Spleen (tissue), 11 donors: ENCODE data around the gene CFAP20. TPM values are rescaled to one million over a fixed set of nuclear protein-coding genes. Genes with fewer than 3 reads are reported as not detected.
A peak's percentile ranks its signal among the peaks of the same experiment; 100 is the strongest.
"Not testable (repeated sequence)": the region's sequence is repeated elsewhere in the genome, so short reads cannot be mapped to it uniquely, and the experiment has no call there.

Source experiments
- DNase-seq: peaks from one replicate; pipeline ENCODE4 v3.0.0-alpha.2; 2020
- H3K27ac ChIP-seq, 8 donors: fragments of 200-600 bp; sonication (generic) in 7 of 8; 1 replicate in 4 of 8; 2 replicates in 4 of 8; pipeline versions ENCODE4 v1.5.0 to v1.8.0; 2016 to 2021; ENCODE audit warnings: inconsistent platforms in 4 of 8, mild to moderate bottlenecking in 4 of 8, moderate library complexity in 1 of 8
- H3K27me3 ChIP-seq, 7 donors: fragments of 200-600 bp; sonication (generic) in 6 of 7; replicated peaks in 1 of 7; 1 replicate in 4 of 7; 2 replicates in 3 of 7; pipeline versions ENCODE4 v1.5.0 to v1.8.0; 2016 to 2021; ENCODE audit warnings: inconsistent platforms in 3 of 7, mild to moderate bottlenecking in 1 of 7
- H3K36me3 ChIP-seq, 6 donors: fragments of 200-600 bp; sonication (generic) in 5 of 6; 1 replicate in 4 of 6; 2 replicates in 2 of 6; pipeline versions ENCODE4 v1.5.0 to v1.8.0; 2016 to 2021; ENCODE audit warnings: inconsistent platforms in 2 of 6
- H3K4me1 ChIP-seq, 6 donors: fragments of 200-600 bp; sonication (generic) in 5 of 6; 1 replicate in 3 of 6; 2 replicates in 3 of 6; pipeline versions ENCODE4 v1.5.0 to v1.8.0; 2016 to 2021; ENCODE audit warnings: inconsistent platforms in 3 of 6
- H3K4me3 ChIP-seq, 8 donors: fragments of 200-600 bp; sonication (generic) in 7 of 8; 1 replicate in 4 of 8; 2 replicates in 4 of 8; pipeline versions ENCODE4 v1.5.0 to v1.8.0; 2016 to 2021; ENCODE audit warnings: inconsistent platforms in 4 of 8, mild to moderate bottlenecking in 4 of 8, moderate library complexity in 2 of 8
- H3K9me3 ChIP-seq, 8 donors: fragments of 200-600 bp; sonication (generic) in 7 of 8; 1 replicate in 4 of 8; 2 replicates in 4 of 8; pipeline versions ENCODE4 v1.5.0 to v1.8.0; 2016 to 2021; ENCODE audit warnings: inconsistent platforms in 4 of 8
- CTCF ChIP-seq, 11 experiments: fragments of 200-600 bp in 7 of 11; fragments of 450-650 bp in 4 of 11; sonication (generic) in 4 of 11; IDR thresholded peaks in 8 of 11; conservative IDR thresholded peaks in 3 of 11; 1 replicate in 7 of 11; 2 replicates in 4 of 11; pipeline versions ENCODE4 v1.4.0 to v1.8.0; 2016 to 2021; ENCODE audit warnings: antibody characterized with exemption in 11 of 11, inconsistent platforms in 4 of 11, mild to moderate bottlenecking in 1 of 11
- POLR2A ChIP-seq, 3 donors: fragments of 450-650 bp; IDR thresholded peaks; one replicate each; pipeline ENCODE4 v1.5.1; 2017; ENCODE audit warnings: antibody characterized with exemption in 3 of 3, mild to moderate bottlenecking in 1 of 3
- POLR2AphosphoS5 ChIP-seq, 3 donors: sonication (generic); formaldehyde crosslinking; IDR thresholded peaks; one replicate each; pipeline ENCODE4 v1.5.1; 2017; ENCODE audit warnings: antibody characterized with exemption in 3 of 3
- WGBS, 5 donors: extraction: QIAGEN DNeasy Blood & Tissue Kit in 3 of 5; methylation state at CpG; one replicate each; pipeline versions ENCODE4 v1.1.5 to v1.1.7; 2013 to 2018; 5-methylcytosine and 5-hydroxymethylcytosine counted together
- intact Hi-C: fragments of 100-400 bp; cut with DNase I; formaldehyde crosslinking; loops from one replicate; pipeline ENCODE4 v1.15.0; 2023; ENCODE audit warnings: low total_unique reads
- polyA plus RNA-seq, 3 donors: library from polyadenylated mRNA; stranded (reverse); fragments of 200-250 nt; gene quantifications; one replicate each; pipeline ENCODE4 v1.2.1, GENCODE V29; 2013
- total RNA-seq, 7 donors: library from RNA; depleted of rRNA in 3 of 7; stranded (reverse); fragments of >200 nt in 3 of 7; fragmentation: NEBNext Ultra II Directional in 4 of 7; extraction: Animal tissue kit (Norgen Biotek cat#: 25700) in 4 of 7; gene quantifications; one replicate each; pipeline versions ENCODE4 v1.1.0 to v1.2.1, GENCODE V29; 2016 to 2021
- donor health status: healthy with polysubstance abuse.
- donor health status: DM: no; HTN: no; CAD: no; lungs with moderate emphysema.
- donor health status: DM: no; HTN: no; CAD: no.
- donor health status: Bipolar disorder and iron deficiency.
- donor health status: healthy.
- donor health status: DM: no; HTN: no; CAD: no.
- donor health status: DM: yes; HTN: yes; CAD: no.

The CFAP20 gene
- total and polyA plus RNA-seq, 10 donors: 12.0 to 51.3 (median 23.8) TPM

- Histone ChIP-seq H3K4me1 (peaks cover 0 to 22% (median 5%) of the 10 kb centered on the region in 6 donors), H3K36me3 (no peaks in the 10 kb centered on the region), H3K4me3 (no peak overlapping the region), H3K27me3 (no peaks in the 10 kb centered on the region), H3K9me3 (no peaks in the 10 kb centered on the region), H3K27ac (no peak overlapping the region)
- TF ChIP-seq POLR2AphosphoS5 (IDR thresholded peaks at IDR 0.05): no peak
- no peak for TF ChIP-seq POLR2A (IDR thresholded peaks at IDR 0.05)
- 88 to 93% (median 90%) methylated on average over 5 to 6 of the region's 6 CpGs for whole genome bisulfite sequencing, 5 donors
- peak; percentile 56 for DNase-seq
- intact Hi-C loops: no loop called here
Observed at GRCh38 chr16:58084635-58085034, 44.5 kb downstream of the CFAP20 start.

- TF ChIP-seq POLR2AphosphoS5 (IDR thresholded peaks at IDR 0.05) (no peak), CTCF (IDR thresholded peaks at IDR 0.05 in 8 of 11, conservative IDR thresholded peaks at IDR 0.05 in 3 of 11) (no peak), POLR2A (IDR thresholded peaks at IDR 0.05) (no peak)
- intact Hi-C loops: no loop called here
- Histone ChIP-seq H3K27me3 (no peaks in the 10 kb centered on the region), H3K4me1 (peaks cover 0 to 22% (median 5%) of the 10 kb centered on the region in 6 donors), H3K9me3 (no peaks in the 10 kb centered on the region), H3K4me3 (no peak overlapping the region), H3K27ac (peak overlapping the region in 1 of 8 donors; percentile 63), H3K36me3 (no peaks in the 10 kb centered on the region)
- peak; percentile 40 for DNase-seq
Observed at GRCh38 chr16:58082381-58082780, 46.8 kb downstream of the CFAP20 start.

GRCh38 chr16:58080657-58081056, 48.5 kb downstream of the CFAP20 start:
- H3K4me3 ChIP-seq, H3K36me3 ChIP-seq, H3K27me3 ChIP-seq, intact Hi-C loops, DNase-seq: not testable (repeated sequence)
- WGBS, 5 donors: 77 to 95% (median 81%) methylated on average over 5 of the region's 5 CpGs
- Histone ChIP-seq H3K27ac (peak overlapping the region in 2 of 8 donors; percentile 57 to 63), H3K9me3 (peaks cover 0 to 12% (median 5%) of the 10 kb centered on the region in 8 donors), H3K4me1 (peaks cover 0 to 22% (median 5%) of the 10 kb centered on the region in 6 donors)

- Histone ChIP-seq H3K9me3 (peaks cover 0 to 12% (median 5%) of the 10 kb centered on the region in 8 donors), H3K4me1 (peaks cover 0 to 22% (median 5%) of the 10 kb centered on the region in 6 donors), H3K27me3 (no peaks in the 10 kb centered on the region), H3K4me3 (no peak overlapping the region), H3K36me3 (no peaks in the 10 kb centered on the region), H3K27ac (no peak overlapping the region)
- TF ChIP-seq POLR2A (IDR thresholded peaks at IDR 0.05): no peak
- TF ChIP-seq CTCF (IDR thresholded peaks at IDR 0.05 in 8 of 11, conservative IDR thresholded peaks at IDR 0.05 in 3 of 11): no peak
- TF ChIP-seq POLR2AphosphoS5 (IDR thresholded peaks at IDR 0.05): no peak
- no peak for DNase-seq
- intact Hi-C loops: no loop called here
- 73 to 90% (median 84%) methylated on average over 8 of the region's 8 CpGs for WGBS, 5 donors
Observed at GRCh38 chr16:58077796-58078195, 51.4 kb downstream of the CFAP20 start.

- Histone ChIP-seq H3K27ac (no peak overlapping the region), H3K36me3 (no peaks in the 10 kb centered on the region), H3K4me1 (peaks cover 0 to 18% (median 5%) of the 10 kb centered on the region in 6 donors), H3K9me3 (peaks cover 0 to 12% (median 5%) of the 10 kb centered on the region in 8 donors), H3K27me3 (no peaks in the 10 kb centered on the region), H3K4me3 (no peak overlapping the region)
- no peak for TF ChIP-seq CTCF (IDR thresholded peaks at IDR 0.05 in 8 of 11, conservative IDR thresholded peaks at IDR 0.05 in 3 of 11)
- no peak for TF ChIP-seq POLR2A (IDR thresholded peaks at IDR 0.05)
- TF ChIP-seq POLR2AphosphoS5 (IDR thresholded peaks at IDR 0.05): no peak
- DNase-seq: no peak
- WGBS, 5 donors: 88 to 96% (median 94%) methylated on average over 1 of the region's 1 CpG
- intact Hi-C loops: no loop called here
Observed at GRCh38 chr16:58076514-58076913, 52.7 kb downstream of the CFAP20 start.
